ENCODE measurements around the gene BCKDHB. TPM values are rescaled to one million over a fixed set of nuclear protein-coding genes. Genes with fewer than 3 reads are reported as not detected.

BCKDHB gene
- total RNA-seq, 1 donor from 2014 or later, result 16.2 TPM

- H3K27ac ChIP-seq, result no peak overlapping the region
- DNase-seq (ENCODE audit: extremely low spot score in 2 of 2), result no peak
- H3K36me3 ChIP-seq, result no peaks in the 10 kb centered on the region
- no peak overlapping the region for H3K4me3 ChIP-seq
- no peaks in the 10 kb centered on the region for H3K9me3 ChIP-seq
- TF ChIP-seq POLR2AphosphoS5 (IDR thresholded peaks at IDR 0.05; ENCODE audit: insufficient read depth in 1 of 2, low read depth in 1 of 2), result no peak
- no peak for TF ChIP-seq POLR2A (IDR thresholded peaks at IDR 0.05)
- no peak for TF ChIP-seq CTCF (IDR thresholded peaks at IDR 0.05)
- intact Hi-C loops (cut with DNase I), result no loop called here
- no peaks in the 10 kb centered on the region for H3K27me3 ChIP-seq
- H3K4me1 ChIP-seq, result peaks cover 4% of the 10 kb centered on the region
These were observed 52.1 kb downstream of the BCKDHB start for GRCh38 chr6:80158478-80158989.

- TF ChIP-seq CTCF (IDR thresholded peaks at IDR 0.05) (no peak), POLR2AphosphoS5 (IDR thresholded peaks at IDR 0.05; ENCODE audit: insufficient read depth in 1 of 2, low read depth in 1 of 2) (no peak), POLR2A (IDR thresholded peaks at IDR 0.05) (no peak)
- DNase-seq (ENCODE audit: extremely low spot score in 2 of 2), result no peak
- intact Hi-C loops (cut with DNase I), result no loop called here
- Histone ChIP-seq H3K4me3 (no peak overlapping the region), H3K9me3 (no peaks in the 10 kb centered on the region), H3K36me3 (no peaks in the 10 kb centered on the region), H3K27me3 (no peaks in the 10 kb centered on the region), H3K27ac (no peak overlapping the region), H3K4me1 (peaks cover 4% of the 10 kb centered on the region)
These were observed 55.0 kb downstream of the BCKDHB start for GRCh38 chr6:80161434-80161833.

GRCh38 chr6:80163754-80164187, 57.3 kb downstream of the BCKDHB start:
- H3K4me3 ChIP-seq, result no peak overlapping the region
- H3K9me3 ChIP-seq, result no peaks in the 10 kb centered on the region
- H3K27ac ChIP-seq, result no peak overlapping the region
- intact Hi-C loops (cut with DNase I), result no loop called here
- H3K36me3 ChIP-seq, result no peaks in the 10 kb centered on the region
- H3K27me3 ChIP-seq, result no peaks in the 10 kb centered on the region
- H3K4me1 ChIP-seq, result peaks cover 4% of the 10 kb centered on the region
- no peak for TF ChIP-seq POLR2A (IDR thresholded peaks at IDR 0.05)
- peak in 1 of 2 donors; percentile 46 for TF ChIP-seq POLR2AphosphoS5 (IDR thresholded peaks at IDR 0.05; ENCODE audit: insufficient read depth in 1 of 2, low read depth in 1 of 2)
- no peak for DNase-seq (ENCODE audit: extremely low spot score in 2 of 2)

GRCh38 chr6:80165143-80165542, 58.7 kb downstream of the BCKDHB start:
- intact Hi-C loops (cut with DNase I), result no loop called here
- DNase-seq (ENCODE audit: extremely low spot score in 2 of 2), result no peak

GRCh38 chr6:80165819-80166218, 59.3 kb downstream of the BCKDHB start:
- Histone ChIP-seq H3K27ac (no peak overlapping the region), H3K36me3 (no peaks in the 10 kb centered on the region), H3K9me3 (no peaks in the 10 kb centered on the region), H3K27me3 (no peaks in the 10 kb centered on the region), H3K4me3 (no peak overlapping the region), H3K4me1 (peaks cover 4% of the 10 kb centered on the region)
- DNase-seq (ENCODE audit: extremely low spot score in 2 of 2), result no peak
- TF ChIP-seq CTCF (IDR thresholded peaks at IDR 0.05) (no peak), POLR2A (IDR thresholded peaks at IDR 0.05) (no peak), POLR2AphosphoS5 (IDR thresholded peaks at IDR 0.05; ENCODE audit: insufficient read depth in 1 of 2, low read depth in 1 of 2) (no peak)
- intact Hi-C loops (cut with DNase I), result no loop called here

More at GRCh38 chr6:80165143-80165542, 58.7 kb downstream of the BCKDHB start:
- no peaks in the 10 kb centered on the region for H3K36me3 ChIP-seq
- no peaks in the 10 kb centered on the region for H3K9me3 ChIP-seq
- H3K27ac ChIP-seq, result no peak overlapping the region
- no peak overlapping the region for H3K4me3 ChIP-seq
- peaks cover 4% of the 10 kb centered on the region for H3K4me1 ChIP-seq
- TF ChIP-seq POLR2A (IDR thresholded peaks at IDR 0.05) (no peak), CTCF (IDR thresholded peaks at IDR 0.05) (no peak), POLR2AphosphoS5 (IDR thresholded peaks at IDR 0.05; ENCODE audit: insufficient read depth in 1 of 2, low read depth in 1 of 2) (no peak)
- H3K27me3 ChIP-seq, result no peaks in the 10 kb centered on the region

Measured in vagina (tissue), 2 donors.